ENCODE results near the gene UFL1. TPM values are rescaled to one million over a fixed set of nuclear protein-coding genes. Genes with fewer than 3 reads are reported as not detected.

The UFL1 gene
- total RNA-seq, 1 experiment from 2014 or later = 12.7 TPM

DNA sequence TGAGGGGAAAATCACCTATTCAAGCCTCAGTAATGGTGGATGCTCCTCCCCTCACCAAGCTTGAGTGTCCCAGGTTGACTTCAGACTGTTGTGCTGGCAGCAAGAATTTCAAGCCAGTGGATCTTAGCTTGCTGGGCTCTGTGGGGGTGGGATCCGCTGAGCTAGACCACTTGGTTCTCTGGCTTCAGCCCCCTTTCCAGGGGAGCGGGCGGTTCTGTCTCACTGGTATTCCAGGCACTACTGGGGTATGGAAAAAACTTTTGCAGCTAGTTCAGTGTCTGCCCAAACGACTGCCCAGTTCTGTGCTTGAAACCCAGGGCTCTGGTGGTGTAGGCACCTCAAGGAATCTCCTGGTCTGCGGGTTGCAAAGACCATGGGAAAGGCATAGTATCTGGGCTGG lies 42.9 kb upstream of the UFL1 start:
- no peak overlapping the region for H2AK5ac ChIP-seq (ENCODE audit: insufficient read length, low read length)
- no peak overlapping the region for H3K4me2 ChIP-seq (ENCODE audit: insufficient read depth, insufficient read length, low read length)
- H4K20me1 ChIP-seq (ENCODE audit: control insufficient read depth, insufficient read depth, insufficient read length) = no peaks in the 10 kb centered on the region
- no peak overlapping the region for H3K4ac ChIP-seq (ENCODE audit: low read depth, low read length)
- Mint-ChIP-seq H3K27me3 (ENCODE audit: low read depth) (no peaks in the 10 kb centered on the region; the same call in none of the 2 replicates), H3K4me3 (no peak overlapping the region), H3K36me3 (ENCODE audit: insufficient read depth in 1 of 3, low read depth in 3 of 3) (peaks cover 0 to 11% (median 1%) of the 10 kb centered on the region in 3 experiments; a peak in 3 of 7 replicates), H3K4me1 (no peaks in the 10 kb centered on the region), H3K27ac (no peak overlapping the region), H3K9me3 (peaks cover 2 to 31% of the 10 kb centered on the region in 2 experiments; a peak in 2 of 5 replicates)
- H3K79me2 ChIP-seq (ENCODE audit: insufficient read depth, low read length) = no peaks in the 10 kb centered on the region
- TF ChIP-seq, protein P1, sequence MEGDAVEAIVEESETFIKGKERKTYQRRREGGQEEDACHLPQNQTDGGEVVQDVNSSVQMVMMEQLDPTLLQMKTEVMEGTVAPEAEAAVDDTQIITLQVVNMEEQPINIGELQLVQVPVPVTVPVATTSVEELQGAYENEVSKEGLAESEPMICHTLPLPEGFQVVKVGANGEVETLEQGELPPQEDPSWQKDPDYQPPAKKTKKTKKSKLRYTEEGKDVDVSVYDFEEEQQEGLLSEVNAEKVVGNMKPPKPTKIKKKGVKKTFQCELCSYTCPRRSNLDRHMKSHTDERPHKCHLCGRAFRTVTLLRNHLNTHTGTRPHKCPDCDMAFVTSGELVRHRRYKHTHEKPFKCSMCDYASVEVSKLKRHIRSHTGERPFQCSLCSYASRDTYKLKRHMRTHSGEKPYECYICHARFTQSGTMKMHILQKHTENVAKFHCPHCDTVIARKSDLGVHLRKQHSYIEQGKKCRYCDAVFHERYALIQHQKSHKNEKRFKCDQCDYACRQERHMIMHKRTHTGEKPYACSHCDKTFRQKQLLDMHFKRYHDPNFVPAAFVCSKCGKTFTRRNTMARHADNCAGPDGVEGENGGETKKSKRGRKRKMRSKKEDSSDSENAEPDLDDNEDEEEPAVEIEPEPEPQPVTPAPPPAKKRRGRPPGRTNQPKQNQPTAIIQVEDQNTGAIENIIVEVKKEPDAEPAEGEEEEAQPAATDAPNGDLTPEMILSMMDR (conservative IDR thresholded peaks at IDR 0.05) = no peak
- H3K27ac ChIP-seq (ENCODE audit: insufficient read length, low read depth, low read length) = no peak overlapping the region
- no peak overlapping the region for H2BK15ac ChIP-seq (ENCODE audit: low read depth, low read length)
- DNase-seq = no peak
- no peak overlapping the region for H2BK12ac ChIP-seq (ENCODE audit: insufficient read length, low read depth, low read length)
- no peak overlapping the region for H3K56ac ChIP-seq (ENCODE audit: insufficient read length, low read depth, low read length)
- H3K14ac ChIP-seq (ENCODE audit: insufficient read depth, low read length) = no peak overlapping the region
- no peaks in the 10 kb centered on the region for H3K9me3 ChIP-seq (ENCODE audit: control insufficient read depth, low read depth, low read length)
- H2BK20ac ChIP-seq (ENCODE audit: low read depth, low read length, poor library complexity, severe bottlenecking) = no peak overlapping the region
- H3K79me1 ChIP-seq (ENCODE audit: insufficient read depth, low read depth, low read length, poor library complexity, severe bottlenecking) = no peaks in the 10 kb centered on the region
- no peak overlapping the region for H3K18ac ChIP-seq (ENCODE audit: insufficient read length, low read depth, low read length)
- H4K5ac ChIP-seq (ENCODE audit: insufficient read length, low read depth, low read length) = no peak overlapping the region
- no peak overlapping the region for H3K9ac ChIP-seq (ENCODE audit: extremely low read depth, insufficient read length, low read length)
- no peak overlapping the region for H2BK120ac ChIP-seq (ENCODE audit: low read depth, low read length, poor library complexity, severe bottlenecking)
- no CpG with 5 or more reads among the region's 5 CpGs for WGBS (ENCODE audit: extremely low coverage, insufficient read length, low lambda C conversion rate)
- no peak overlapping the region for H2AFZ ChIP-seq (ENCODE audit: low read length)
- H3T11ph ChIP-seq (ENCODE audit: low read length) = no peak overlapping the region
- H4K8ac ChIP-seq (replicated peaks; ENCODE audit: insufficient read length, low read depth, low read length) = no peak overlapping the region
- H3K23me2 ChIP-seq (ENCODE audit: insufficient read length, low read depth, low read length, poor library complexity, severe bottlenecking) = no peaks in the 10 kb centered on the region
- no peak overlapping the region for H2BK5ac ChIP-seq (ENCODE audit: insufficient read length, low read length)
- H4K91ac ChIP-seq (ENCODE audit: insufficient read length, low read depth, low read length) = no peak overlapping the region
- H3K27me3 ChIP-seq (ENCODE audit: insufficient read depth, low read length) = no peaks in the 10 kb centered on the region
- H3K4me1 ChIP-seq (ENCODE audit: insufficient read depth, low read length) = no peaks in the 10 kb centered on the region
- no peak overlapping the region for H3K23ac ChIP-seq (ENCODE audit: insufficient read length, low read depth, low read length)
